Stimulated activated CD8-positive, alpha-beta memory T cell treated with anti-CD3 and anti-CD28 coated beads, Interleukin-4, amount 100 ng/mL, for 1 hour (primary cell): Measurements from ENCODE around the gene ARHGAP32.

Source experiments
- DNase-seq, 2 donors: peaks; one replicate each; pipeline ENCODE4 v3.0.0-alpha.2; 2020; ENCODE audit warnings: low read depth in 2 of 2, low spot score in 1 of 2

Gene ARHGAP32

GRCh38 chr11:128917144-128917724, 274.9 kb downstream of the ARHGAP32 start:
- DNase-seq: no peak

DNA sequence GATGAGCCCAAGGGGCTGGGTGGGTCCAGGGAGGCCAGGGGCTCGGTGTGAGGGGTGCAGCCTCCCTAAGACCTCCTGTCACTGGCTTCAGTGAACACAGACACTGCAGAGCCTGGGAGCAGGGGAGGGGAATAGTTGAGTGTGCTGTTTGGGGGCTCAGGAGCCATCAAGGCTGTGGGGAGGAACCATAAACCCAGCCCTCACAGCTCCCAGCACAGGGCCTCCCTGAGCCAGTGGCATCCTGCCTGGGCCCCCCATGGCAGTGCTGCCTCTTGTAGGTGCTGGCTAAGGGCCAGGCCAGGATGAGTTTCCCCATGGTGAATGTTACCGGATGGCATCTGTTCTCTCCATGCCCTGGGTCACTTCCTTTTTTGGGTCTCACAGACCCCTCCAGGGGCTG, 275.4 kb downstream of the ARHGAP32 start:
- DNase-seq: no peak

- no peak for DNase-seq
Observed at GRCh38 chr11:128916037-128916572, 276.0 kb downstream of the ARHGAP32 start.

DNA sequence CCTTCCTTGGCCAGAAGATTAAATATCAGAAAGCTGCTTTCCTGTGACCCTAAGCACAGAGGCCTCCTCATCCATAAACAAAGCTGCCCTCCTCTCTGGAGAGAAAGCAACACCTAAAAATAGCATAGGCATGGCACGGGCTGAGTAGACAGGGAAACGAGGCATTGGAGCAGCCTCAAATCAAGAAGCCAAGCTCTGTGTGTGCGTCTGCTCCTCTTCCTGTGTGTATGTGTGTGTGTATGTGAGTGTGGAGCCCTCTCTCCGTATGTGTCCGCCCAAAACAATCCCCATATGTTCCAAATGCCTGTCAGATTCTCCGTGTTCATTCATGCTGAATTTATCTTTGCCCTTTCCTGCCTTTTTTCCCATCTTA, 277.0 kb downstream of the ARHGAP32 start:
- no peak for DNase-seq
